Breast epithelium (tissue), 4 donors: ENCODE measurements around the gene GALNTL6. TPM values are rescaled to one million over a fixed set of nuclear protein-coding genes. Genes with fewer than 3 reads are reported as not detected.

Source experiments
- DNase-seq, 2 donors: peaks; one replicate each; pipeline ENCODE4 v3.0.0-alpha.2; 2019; ENCODE audit warnings: low spot score in 2 of 2
- H3K27ac ChIP-seq, 2 donors: fragments of 200-600 bp; sonication (generic) in 1 of 2; one replicate each; pipeline ENCODE4 v1.5.1; 2016 to 2019; ENCODE audit warnings: mild to moderate bottlenecking in 1 of 2
- H3K27me3 ChIP-seq, 2 donors: fragments of 200-600 bp; sonication (generic) in 1 of 2; one replicate each; pipeline versions ENCODE4 v1.5.1 to v1.6.0; 2017 to 2019; ENCODE audit warnings: control low read depth in 1 of 2, mild to moderate bottlenecking in 1 of 2
- H3K36me3 ChIP-seq: fragments of 200-600 bp; one replicate; pipeline ENCODE4 v1.5.1; 2019
- H3K4me1 ChIP-seq, 2 donors: fragments of 200-600 bp; sonication (generic); one replicate each; pipeline ENCODE4 v1.5.1; 2016 to 2019; ENCODE audit warnings: control low read depth in 1 of 2
- H3K4me3 ChIP-seq, 3 donors: fragments of 200-600 bp; sonication (generic); 1 replicate in 2 of 3; 2 replicates in 1 of 3; pipeline ENCODE4 v1.5.1; 2016 to 2019; ENCODE audit warnings: mild to moderate bottlenecking in 3 of 3, moderate library complexity in 2 of 3
- H3K9me3 ChIP-seq, 2 donors: fragments of 200-600 bp; sonication (generic) in 1 of 2; one replicate each; pipeline ENCODE4 v1.5.1; 2016 to 2019; ENCODE audit warnings: control low read depth in 1 of 2
- CTCF ChIP-seq, 3 donors: fragments of 450-650 bp; IDR thresholded peaks; one replicate each; pipeline ENCODE4 v1.5.1; 2016 to 2017; ENCODE audit warnings: antibody characterized with exemption in 3 of 3, mild to moderate bottlenecking in 3 of 3, moderate library complexity in 3 of 3
- POLR2A ChIP-seq: fragments of 450-650 bp; IDR thresholded peaks from one replicate; pipeline ENCODE4 v1.6.1; 2016; ENCODE audit warnings: antibody characterized with exemption, mild to moderate bottlenecking, moderate library complexity
- POLR2AphosphoS5 ChIP-seq, 3 donors: sonication (generic); formaldehyde crosslinking; IDR thresholded peaks; one replicate each; pipeline ENCODE4 v1.6.1; 2017; ENCODE audit warnings: antibody characterized with exemption in 3 of 3
- intact Hi-C: fragments of 100-400 bp; cut with DNase I; formaldehyde crosslinking; loops from one replicate; pipeline ENCODE4 v1.15.1; 2023; ENCODE audit warnings: low total_unique reads
- total RNA-seq, 3 donors: library from RNA; depleted of rRNA; stranded (reverse); fragments of >200 nt; gene quantifications; one replicate each; pipeline ENCODE4 v1.1.0, GENCODE V29; 2016

GALNTL6 gene
- total RNA-seq, 3 donors from 2014 or later: 0.29 to 0.98 TPM; not detected in 1

DNA sequence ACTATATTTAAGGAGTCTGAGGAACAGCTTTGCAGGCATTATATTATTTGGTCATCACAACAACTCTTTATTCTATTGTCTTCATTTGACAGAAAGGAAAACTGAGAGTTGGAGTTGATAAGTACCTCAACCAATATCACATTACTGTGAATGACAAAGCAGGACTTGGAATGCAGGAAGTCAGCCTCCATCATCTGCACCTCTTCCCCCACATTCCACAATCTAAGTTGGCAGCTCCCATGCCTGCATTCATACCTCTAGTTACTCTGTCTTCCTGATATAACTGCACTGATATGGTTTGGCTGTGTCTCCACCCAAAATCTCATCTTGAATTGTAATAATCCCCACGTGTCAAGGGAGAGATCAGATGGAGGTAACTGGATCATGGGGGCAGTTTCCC, 356.7 kb downstream of the GALNTL6 start:
- Histone ChIP-seq H3K27me3 (no peaks in the 10 kb centered on the region), H3K27ac (no peak overlapping the region), H3K4me1 (no peaks in the 10 kb centered on the region), H3K36me3 (no peaks in the 10 kb centered on the region), H3K4me3 (no peak overlapping the region), H3K9me3 (no peaks in the 10 kb centered on the region)
- intact Hi-C loops: no loop called here
- TF ChIP-seq CTCF (IDR thresholded peaks at IDR 0.05): no peak
- TF ChIP-seq POLR2AphosphoS5 (IDR thresholded peaks at IDR 0.05): no peak
- TF ChIP-seq POLR2A: no peak
- DNase-seq: no peak

DNA sequence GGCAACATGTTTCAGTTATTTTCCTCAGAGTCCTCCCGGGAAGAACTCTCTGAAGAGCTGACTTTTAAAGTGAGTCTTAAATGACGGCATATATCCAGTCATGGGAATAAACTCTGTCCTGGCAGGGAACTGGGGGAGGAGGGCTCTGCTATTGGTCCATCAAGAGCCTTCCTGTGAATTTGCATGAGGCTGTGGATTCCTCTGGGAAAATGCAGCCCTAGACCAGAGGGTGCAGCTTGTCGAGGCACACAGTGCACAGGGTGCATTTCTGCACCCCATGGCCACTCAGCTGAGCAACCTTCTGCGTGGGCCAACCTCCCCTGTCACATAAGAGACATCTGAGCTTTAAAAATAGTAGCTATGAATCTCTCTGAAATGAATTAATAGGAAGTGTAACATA, 360.0 kb downstream of the GALNTL6 start:
- Histone ChIP-seq H3K27me3 (no peaks in the 10 kb centered on the region), H3K9me3 (no peaks in the 10 kb centered on the region), H3K4me1 (no peaks in the 10 kb centered on the region), H3K36me3 (no peaks in the 10 kb centered on the region), H3K27ac (no peak overlapping the region), H3K4me3 (no peak overlapping the region)
- intact Hi-C loops: no loop called here
- TF ChIP-seq POLR2A (no peak), CTCF (IDR thresholded peaks at IDR 0.05) (no peak), POLR2AphosphoS5 (IDR thresholded peaks at IDR 0.05) (no peak)
- DNase-seq: no peak

DNA sequence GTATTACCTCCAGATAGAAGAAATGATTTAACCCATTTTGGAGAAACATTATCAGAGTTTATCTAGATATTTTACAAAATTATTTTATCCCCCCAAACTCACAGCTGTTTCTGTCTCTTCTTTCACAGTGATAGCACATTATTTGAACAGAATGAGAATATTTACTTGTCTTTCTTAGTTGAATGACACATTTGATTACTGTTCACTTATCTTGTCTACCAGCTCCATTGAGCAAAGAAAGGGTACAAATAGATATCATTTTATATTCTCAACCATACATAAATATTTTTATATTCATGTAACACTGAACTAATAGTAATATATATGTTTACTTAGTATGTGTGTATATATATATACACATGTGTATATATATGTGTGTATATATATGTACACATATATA, 364.2 kb downstream of the GALNTL6 start:
- Histone ChIP-seq H3K9me3 (peaks cover 0 to 8% of the 10 kb centered on the region in 2 donors), H3K27me3 (no peaks in the 10 kb centered on the region), H3K36me3 (no peaks in the 10 kb centered on the region), H3K4me3 (no peak overlapping the region), H3K27ac (no peak overlapping the region), H3K4me1 (no peaks in the 10 kb centered on the region)
- DNase-seq: no peak
- intact Hi-C loops: no loop called here
- TF ChIP-seq CTCF (IDR thresholded peaks at IDR 0.05) (no peak), POLR2A (no peak), POLR2AphosphoS5 (IDR thresholded peaks at IDR 0.05) (no peak)

- Histone ChIP-seq H3K9me3 (no peaks in the 10 kb centered on the region), H3K36me3 (no peaks in the 10 kb centered on the region), H3K27me3 (no peaks in the 10 kb centered on the region), H3K4me3 (no peak overlapping the region), H3K27ac (no peak overlapping the region), H3K4me1 (no peaks in the 10 kb centered on the region)
- no peak for DNase-seq
- TF ChIP-seq POLR2A (no peak), CTCF (IDR thresholded peaks at IDR 0.05) (no peak), POLR2AphosphoS5 (IDR thresholded peaks at IDR 0.05) (no peak)
- intact Hi-C loops: no loop called here
These were observed 375.2 kb downstream of the GALNTL6 start for GRCh38 chr4:172188248-172188988.

- Histone ChIP-seq H3K9me3 (no peaks in the 10 kb centered on the region), H3K27me3 (no peaks in the 10 kb centered on the region), H3K4me3 (no peak overlapping the region), H3K4me1 (no peaks in the 10 kb centered on the region), H3K27ac (no peak overlapping the region), H3K36me3 (no peaks in the 10 kb centered on the region)
- intact Hi-C loops: no loop called here
- no peak for DNase-seq
- TF ChIP-seq POLR2A (no peak), CTCF (IDR thresholded peaks at IDR 0.05) (peak in 1 of 3 donors; percentile 48), POLR2AphosphoS5 (IDR thresholded peaks at IDR 0.05) (no peak)
These were observed 389.4 kb downstream of the GALNTL6 start for GRCh38 chr4:172202480-172203076.
